CD4-positive, alpha-beta T cell treated with Interferon gamma for 1 hour (primary cell): ENCODE measurements around the gene GNA12.
"Not testable (repeated sequence)": the region's sequence is repeated elsewhere in the genome, so short reads cannot be mapped to it uniquely, and the experiment has no call there.

Experiments used
- DNase-seq: peaks from one replicate; pipeline ENCODE4 v3.0.0-alpha.2; 2020

Gene GNA12

DNA sequence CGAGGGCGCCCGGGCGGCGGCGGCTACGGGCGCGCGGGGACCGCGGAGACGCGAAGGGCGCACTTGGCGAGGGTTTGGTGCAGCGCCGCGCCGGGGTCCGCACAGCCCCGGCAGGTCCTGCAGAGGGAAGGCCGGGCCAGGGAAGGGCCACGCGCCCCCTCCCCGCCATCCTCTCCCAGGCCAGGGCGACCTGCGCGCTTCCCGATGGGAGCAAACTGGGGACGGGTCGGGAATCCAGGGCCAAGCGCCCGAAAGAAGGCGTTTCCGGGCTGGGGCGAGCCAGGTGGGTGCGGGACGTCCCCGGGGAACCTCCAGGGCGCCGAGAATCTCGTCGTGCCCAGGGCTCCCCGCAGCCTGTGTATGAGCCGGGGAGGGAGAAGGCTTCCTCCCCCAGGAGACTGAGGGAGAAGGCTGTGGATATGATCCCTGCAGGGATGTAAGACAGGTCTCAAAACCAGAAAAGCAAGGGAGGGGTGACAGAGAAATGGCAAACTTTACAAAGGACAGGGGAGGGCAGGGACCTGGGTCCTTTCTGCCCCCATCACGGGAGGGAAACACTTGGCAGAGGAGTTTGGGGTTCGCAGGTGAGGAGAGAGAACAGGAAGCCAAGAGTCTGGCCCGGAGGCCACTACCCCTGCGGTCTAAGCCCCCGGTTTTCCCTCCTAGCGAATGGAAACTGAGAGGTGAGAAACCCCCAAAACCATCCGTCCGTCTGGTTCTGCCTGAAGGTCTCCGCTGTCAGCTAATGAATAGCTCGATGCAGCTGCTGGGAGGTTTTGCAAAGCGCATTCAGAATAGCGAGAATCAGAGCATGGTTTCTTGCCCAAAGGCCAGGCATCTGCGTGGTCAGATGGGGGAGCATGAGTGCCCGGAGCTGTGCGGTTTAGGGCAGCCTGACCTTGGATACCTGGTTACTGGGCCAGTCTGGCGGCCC, 155.4 kb downstream of the GNA12 start:
- DNase-seq = no peak

- no peak for DNase-seq
Measured at GRCh38 chr7:2687881-2688318, 156.2 kb downstream of the GNA12 start, which contains the start of gene AMZ1. Gene AMZ1 (plus strand): TSS chr7:2688202. CDS start chr7:2700452, 12,250 bp downstream.

- DNase-seq = no peak
Measured at GRCh38 chr7:2687338-2687869, 156.7 kb downstream of the GNA12 start.

- no peak for DNase-seq
Measured at GRCh38 chr7:2686101-2686500, 158.0 kb downstream of the GNA12 start.

DNA sequence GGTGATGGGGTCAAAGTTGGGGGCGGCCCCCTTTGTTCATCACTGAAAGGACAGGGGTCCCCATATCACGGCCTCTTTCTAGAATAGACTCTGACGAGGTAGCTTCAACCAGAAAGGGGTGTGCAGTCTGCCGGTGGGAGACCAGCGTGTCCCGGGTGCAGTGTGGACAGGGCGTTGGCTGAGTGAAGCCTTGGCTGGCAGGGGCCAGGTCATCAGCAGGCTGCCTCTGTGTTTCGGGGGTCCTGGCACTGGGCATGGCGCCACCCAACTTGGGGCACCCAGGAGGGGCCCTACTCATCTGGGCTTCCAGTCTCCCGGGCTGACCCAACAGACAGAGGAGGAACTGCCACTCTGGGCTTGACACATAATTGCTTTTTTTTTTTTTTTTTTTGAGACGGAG, 159.6 kb downstream of the GNA12 start:
- no peak for DNase-seq

GRCh38 chr7:2681929-2682799, 161.9 kb downstream of the GNA12 start:
- DNase-seq = no peak

DNA sequence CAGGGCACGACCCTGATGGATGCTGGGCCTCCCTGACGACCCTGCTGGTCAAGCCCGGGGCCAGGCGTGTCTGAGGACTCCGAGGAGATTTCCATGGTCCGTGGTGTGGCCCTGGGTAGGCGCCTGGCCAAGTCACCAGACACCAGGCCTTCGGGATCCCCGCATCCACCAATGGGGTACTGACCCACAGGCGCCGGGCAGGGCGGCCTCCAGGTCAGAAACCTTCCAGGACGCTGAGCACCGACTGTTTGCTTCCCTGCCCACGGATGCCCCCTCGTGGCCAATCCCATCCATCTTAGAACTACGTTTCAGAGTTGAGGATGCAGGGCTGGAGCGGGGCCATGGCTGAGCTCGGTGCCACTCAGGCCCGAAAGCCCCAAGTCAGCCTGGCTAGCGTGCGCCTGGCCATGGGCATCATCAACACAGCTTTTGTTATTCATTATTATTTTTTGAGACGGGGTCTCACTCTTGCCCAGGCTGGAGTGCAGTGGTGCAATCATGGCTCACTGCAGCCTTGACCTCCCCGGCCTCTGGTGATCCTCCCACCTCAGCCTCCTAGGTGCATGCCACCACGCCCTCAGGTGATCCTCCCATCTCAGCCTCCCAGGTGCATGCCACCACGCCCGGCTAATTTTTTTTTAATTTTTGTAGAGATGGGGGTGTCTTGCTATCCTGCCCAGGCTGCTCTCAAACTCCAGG, 163.2 kb downstream of the GNA12 start:
- peak; percentile 58 for DNase-seq

GRCh38 chr7:2680256-2680655, 163.9 kb downstream of the GNA12 start:
- no peak for DNase-seq

DNA sequence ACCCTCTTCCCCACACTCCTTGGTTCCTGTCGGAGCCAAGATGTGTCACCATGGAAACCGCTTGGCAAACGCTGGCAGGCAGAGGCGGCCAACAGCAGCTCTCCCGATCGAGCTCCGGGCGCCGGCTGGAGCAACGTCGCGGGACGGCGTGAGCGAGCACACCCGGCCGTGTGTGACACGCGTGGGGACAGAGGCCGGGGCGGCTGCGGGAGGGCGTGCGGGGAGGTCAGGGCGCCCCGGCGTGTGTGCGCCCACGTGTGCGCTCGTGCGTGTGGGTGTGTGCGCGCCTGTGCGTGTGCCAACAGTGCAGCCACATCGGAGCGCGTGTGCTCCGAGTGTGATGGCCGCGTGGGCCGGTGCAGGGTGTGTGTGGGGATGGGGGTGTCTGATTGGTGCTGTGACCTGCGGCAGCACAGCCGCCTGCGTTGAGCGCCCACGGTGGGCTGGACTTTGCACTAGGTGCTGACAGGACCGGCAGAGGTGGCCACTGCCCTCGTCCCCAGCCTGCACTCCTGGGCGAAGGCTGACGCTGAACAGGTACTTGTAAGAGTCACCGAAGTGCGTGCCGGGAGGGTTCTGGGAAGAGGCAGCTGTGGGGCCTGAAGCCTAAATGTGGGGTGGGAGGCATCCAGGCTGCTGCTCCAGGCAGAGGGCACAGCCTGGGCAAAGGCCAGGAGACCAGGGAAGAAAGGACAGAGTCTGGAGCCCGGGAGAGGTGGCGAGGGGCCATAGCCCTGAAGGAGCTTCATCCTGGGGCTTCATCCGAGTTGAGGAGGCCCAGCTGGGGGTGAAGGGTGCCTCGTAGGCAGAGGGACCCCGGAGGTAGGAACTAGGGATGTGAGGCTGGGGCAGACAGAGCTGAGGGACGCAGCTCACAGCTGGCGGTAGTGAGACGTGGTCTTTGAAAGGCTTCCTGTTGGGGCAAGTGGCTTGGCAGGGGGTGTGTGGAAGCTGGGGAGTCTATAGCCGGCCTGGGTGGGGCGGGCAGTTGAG, 164.7 kb downstream of the GNA12 start:
- DNase-seq = not testable (repeated sequence)

- not testable (repeated sequence) for DNase-seq
Measured at GRCh38 chr7:2678454-2678853, 165.7 kb downstream of the GNA12 start.
